Measurements from ENCODE around the gene RHBDL1.

The RHBDL1 gene

DNA sequence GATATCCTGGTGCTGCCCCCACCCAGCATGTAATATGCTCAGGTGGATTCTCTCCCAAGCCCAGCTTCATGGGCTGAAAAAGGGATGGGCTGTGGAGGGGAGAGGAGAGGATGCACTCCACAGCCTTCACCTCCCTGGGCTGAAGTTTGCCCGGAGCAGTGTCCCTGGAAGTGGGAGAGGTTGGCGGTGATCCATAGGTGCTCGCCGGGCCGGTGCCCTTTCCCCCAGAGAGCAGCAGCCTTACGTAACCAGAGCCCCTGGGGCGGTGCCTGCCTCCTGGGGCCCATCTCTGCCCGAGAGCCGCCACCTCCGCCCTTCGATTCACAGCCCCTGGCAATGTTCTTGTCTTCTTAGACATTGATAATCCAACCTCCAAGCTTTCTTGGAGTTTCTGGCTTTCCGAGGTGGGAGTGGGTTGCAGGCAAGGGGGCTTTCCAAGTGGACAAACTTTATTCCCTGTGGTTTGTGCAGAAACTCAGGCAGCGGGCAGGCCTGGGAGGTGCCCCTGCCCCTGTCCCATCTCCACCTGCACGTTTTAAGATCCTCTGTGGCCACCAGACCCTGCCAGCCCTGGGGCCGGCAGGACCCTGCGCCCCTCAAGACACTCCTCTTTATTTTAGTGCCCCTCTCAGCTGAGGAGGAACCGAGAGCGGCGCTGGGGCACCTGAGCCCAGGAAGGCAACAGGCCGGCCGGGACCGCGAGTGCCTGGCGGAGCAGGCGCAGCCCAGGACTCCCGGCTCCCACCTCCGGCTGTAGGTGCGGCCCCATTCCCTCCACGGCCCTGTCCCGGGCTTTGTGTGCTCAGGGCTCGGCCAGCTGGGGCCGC, 29.4 kb upstream of the RHBDL1 start:
- no peaks in the 10 kb centered on the region for H3K36me3 ChIP-seq (ENCODE audit: control insufficient read depth in 2 of 2, insufficient read depth in 2 of 2, low read length in 2 of 2)
- H3K4me3 ChIP-seq (ENCODE audit: low read length in 2 of 2), result peak overlapping the region; percentile 33 to 45
- H3K27me3 ChIP-seq (ENCODE audit: control insufficient read depth in 2 of 2, insufficient read depth in 2 of 2, low read length in 2 of 2), result no peaks in the 10 kb centered on the region
- peak overlapping the region; percentile 60 to 72 for H3K9ac ChIP-seq (ENCODE audit: low read depth in 1 of 2, low read length in 2 of 2)
- peak overlapping the region; percentile 94 to 95 for H3K27ac ChIP-seq (ENCODE audit: low read depth in 2 of 2, low read length in 2 of 2)
- H3K9me3 ChIP-seq (ENCODE audit: control insufficient read depth in 2 of 2, low read length in 2 of 2), result no peaks in the 10 kb centered on the region
- peaks cover 61 to 70% of the 10 kb centered on the region in 2 donors for H3K4me1 ChIP-seq (ENCODE audit: control insufficient read depth in 2 of 2, insufficient read depth in 2 of 2, low read length in 2 of 2)

DNA sequence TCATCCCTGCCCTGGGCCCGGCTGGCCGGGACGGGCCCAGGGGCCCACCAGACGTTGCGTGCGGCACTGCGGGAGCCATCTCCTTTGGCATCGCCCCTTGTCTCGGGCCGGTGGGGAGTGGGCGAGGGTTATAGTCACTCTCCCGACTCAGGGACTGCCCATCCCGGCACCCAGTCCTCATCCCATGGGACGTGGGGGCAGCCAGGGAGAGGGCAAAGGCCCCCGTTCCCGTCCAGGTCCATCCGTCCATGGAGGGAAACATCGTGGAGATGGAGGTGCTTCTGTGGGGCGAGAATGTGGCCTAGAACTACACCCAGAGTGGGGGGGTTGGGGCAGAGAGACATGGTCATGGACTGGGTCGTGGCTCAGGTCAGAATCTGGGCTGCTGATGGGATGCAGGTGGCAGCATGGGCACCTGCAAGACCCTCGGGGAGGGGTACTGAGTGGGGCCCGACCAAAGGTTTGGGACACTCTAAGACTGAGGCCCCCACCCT, 28.7 kb upstream of the RHBDL1 start:
- Histone ChIP-seq H3K36me3 (ENCODE audit: control insufficient read depth in 2 of 2, insufficient read depth in 2 of 2, low read length in 2 of 2) (no peaks in the 10 kb centered on the region), H3K4me3 (ENCODE audit: low read length in 2 of 2) (peak overlapping the region; percentile 3 to 45), H3K27me3 (ENCODE audit: control insufficient read depth in 2 of 2, insufficient read depth in 2 of 2, low read length in 2 of 2) (no peaks in the 10 kb centered on the region), H3K27ac (ENCODE audit: low read depth in 2 of 2, low read length in 2 of 2) (peak overlapping the region; percentile 94 to 95), H3K4me1 (ENCODE audit: control insufficient read depth in 2 of 2, insufficient read depth in 2 of 2, low read length in 2 of 2) (peaks cover 58 to 70% of the 10 kb centered on the region in 2 donors), H3K9me3 (ENCODE audit: control insufficient read depth in 2 of 2, low read length in 2 of 2) (no peaks in the 10 kb centered on the region), H3K9ac (ENCODE audit: low read depth in 1 of 2, low read length in 2 of 2) (peak overlapping the region; percentile 60 to 72)

DNA sequence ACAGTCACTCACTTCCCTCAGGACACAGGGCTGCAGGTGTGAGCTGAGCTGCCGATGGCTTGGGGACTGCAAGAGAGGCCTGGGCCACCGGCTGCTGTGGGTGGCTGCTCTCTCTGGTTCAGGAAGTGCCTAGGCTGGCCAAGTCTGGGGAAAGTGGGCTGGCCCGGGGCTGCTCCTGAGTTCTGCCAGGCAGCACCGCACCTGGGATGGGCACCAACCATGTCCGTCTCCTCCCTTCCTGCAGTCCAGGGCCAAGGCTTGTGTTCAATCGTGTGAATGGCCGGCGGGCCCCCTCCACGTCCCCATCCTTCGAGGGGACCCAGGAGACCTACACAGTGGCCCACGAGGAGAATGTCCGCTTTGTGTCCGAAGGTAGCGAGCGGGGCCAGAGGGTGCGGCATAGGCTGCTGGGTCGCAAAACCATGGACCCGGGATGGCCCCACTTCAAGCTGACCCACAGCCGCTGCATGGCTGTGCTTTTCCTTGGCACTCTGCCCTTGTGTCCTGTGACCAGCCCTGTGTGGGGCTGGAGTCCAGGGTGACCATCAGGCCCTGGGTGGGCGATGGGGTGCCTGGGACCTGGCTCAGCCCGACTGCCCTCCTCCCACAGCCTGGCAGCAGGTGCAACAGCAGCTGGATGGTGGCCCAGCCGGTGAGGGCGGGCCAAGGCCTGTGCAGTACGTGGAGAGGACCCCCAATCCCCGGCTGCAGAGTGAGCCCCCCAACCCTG, 28.1 kb upstream of the RHBDL1 start:
- Histone ChIP-seq H3K27ac (ENCODE audit: low read depth in 2 of 2, low read length in 2 of 2) (peak overlapping the region; percentile 94 to 95), H3K4me3 (ENCODE audit: low read length in 2 of 2) (peak overlapping the region; percentile 20 to 45), H3K4me1 (ENCODE audit: control insufficient read depth in 2 of 2, insufficient read depth in 2 of 2, low read length in 2 of 2) (peaks cover 58 to 70% of the 10 kb centered on the region in 2 donors), H3K9me3 (ENCODE audit: control insufficient read depth in 2 of 2, low read length in 2 of 2) (no peaks in the 10 kb centered on the region), H3K27me3 (ENCODE audit: control insufficient read depth in 2 of 2, insufficient read depth in 2 of 2, low read length in 2 of 2) (no peaks in the 10 kb centered on the region), H3K36me3 (ENCODE audit: control insufficient read depth in 2 of 2, insufficient read depth in 2 of 2, low read length in 2 of 2) (no peaks in the 10 kb centered on the region), H3K9ac (ENCODE audit: low read depth in 1 of 2, low read length in 2 of 2) (peak overlapping the region; percentile 60 to 72)

DNA sequence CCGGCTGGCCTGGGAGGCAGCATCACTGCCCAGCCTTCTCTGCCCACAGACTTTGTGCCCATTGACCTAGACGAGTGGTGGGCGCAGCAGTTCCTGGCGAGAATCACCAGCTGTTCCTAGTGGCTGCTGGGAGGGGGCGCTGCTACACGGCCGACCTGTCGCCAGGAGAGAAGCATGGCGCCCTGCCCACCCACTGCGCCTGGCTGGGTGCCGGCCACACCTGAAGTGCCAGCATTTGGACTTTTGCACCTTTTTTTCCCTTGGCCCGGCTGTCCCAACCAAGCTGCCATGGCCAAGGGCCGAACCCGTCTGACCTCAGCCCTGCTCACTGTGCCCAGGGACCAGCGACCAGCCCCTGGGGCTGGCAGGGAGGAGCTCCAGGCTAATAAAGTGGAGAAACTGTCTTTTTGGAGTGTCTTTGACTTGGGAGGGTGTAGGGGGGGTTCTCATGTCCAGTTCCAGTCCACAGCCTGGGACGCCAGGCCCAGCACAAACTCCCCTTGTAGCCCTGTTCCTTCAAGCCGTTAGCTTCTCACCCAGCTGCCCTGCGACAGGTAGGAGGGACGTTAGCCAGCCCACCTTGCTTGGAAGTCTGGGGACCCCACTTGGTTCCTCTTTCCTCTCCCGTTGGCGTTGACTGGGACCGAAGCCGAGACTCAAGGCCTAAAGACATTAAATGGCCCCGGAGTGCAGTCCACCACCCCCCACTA, 27.2 kb upstream of the RHBDL1 start:
- peak overlapping the region; percentile 94 to 95 for H3K27ac ChIP-seq (ENCODE audit: low read depth in 2 of 2, low read length in 2 of 2)
- no peaks in the 10 kb centered on the region for H3K9me3 ChIP-seq (ENCODE audit: control insufficient read depth in 2 of 2, low read length in 2 of 2)
- H3K36me3 ChIP-seq (ENCODE audit: control insufficient read depth in 2 of 2, insufficient read depth in 2 of 2, low read length in 2 of 2), result no peaks in the 10 kb centered on the region
- peak overlapping the region; percentile 72 to 73 for H3K9ac ChIP-seq (ENCODE audit: low read depth in 1 of 2, low read length in 2 of 2)
- peak overlapping the region; percentile 64 to 72 for H3K4me3 ChIP-seq (ENCODE audit: low read length in 2 of 2)
- H3K4me1 ChIP-seq (ENCODE audit: control insufficient read depth in 2 of 2, insufficient read depth in 2 of 2, low read length in 2 of 2), result peaks cover 50 to 61% of the 10 kb centered on the region in 2 donors
- no peaks in the 10 kb centered on the region for H3K27me3 ChIP-seq (ENCODE audit: control insufficient read depth in 2 of 2, insufficient read depth in 2 of 2, low read length in 2 of 2)

DNA sequence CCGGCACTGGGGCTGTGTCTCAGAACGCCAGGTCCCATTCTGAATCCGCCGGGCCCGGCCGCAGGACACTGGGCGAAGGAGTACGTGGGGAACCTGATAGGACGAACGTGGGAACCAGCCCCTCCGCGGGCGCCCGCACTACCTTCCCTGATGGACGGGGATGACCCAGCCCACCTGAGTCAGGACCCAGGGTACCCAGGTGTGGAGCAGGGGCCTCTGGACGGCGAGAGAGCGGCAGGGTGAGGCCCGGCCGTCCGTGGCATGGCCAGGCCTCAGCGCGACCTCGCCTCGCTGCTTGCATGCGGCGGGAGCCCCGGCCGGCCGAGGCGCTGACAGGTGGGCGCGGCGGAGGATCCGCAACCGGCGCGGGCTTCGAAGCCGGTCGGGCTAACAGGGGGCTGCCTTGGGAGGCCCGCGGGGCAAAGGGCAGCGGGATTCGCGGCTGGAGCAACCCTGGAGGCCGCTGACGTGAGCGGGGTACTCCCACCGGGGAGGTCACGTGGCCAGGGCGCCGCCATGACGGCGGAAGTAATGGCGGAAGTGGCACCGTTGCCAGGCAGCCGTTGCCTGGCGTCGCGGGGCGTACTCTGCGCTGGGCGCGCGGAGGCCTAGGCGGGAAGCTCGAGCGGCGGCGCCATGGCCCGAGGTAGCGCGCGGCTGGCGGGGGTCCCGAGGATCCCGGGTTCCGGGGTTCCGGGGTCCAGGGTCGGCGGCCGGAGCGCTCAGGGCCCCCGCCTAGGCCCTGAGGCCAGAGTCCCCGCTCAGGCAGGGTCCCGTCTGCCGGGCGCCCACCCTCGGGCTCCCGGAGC, 26.5 kb upstream of the RHBDL1 start, which contains the start of gene WDR90:
WDR90 (plus strand) TSS at position 585 of the 809 bp plus-strand sequence; CDS start at position 637, 52 bp downstream.
- Histone ChIP-seq H3K4me1 (ENCODE audit: control insufficient read depth in 2 of 2, insufficient read depth in 2 of 2, low read length in 2 of 2) (peaks cover 45 to 55% of the 10 kb centered on the region in 2 donors), H3K9ac (ENCODE audit: low read depth in 1 of 2, low read length in 2 of 2) (peak within 1 kb of the TSS; percentile 72 to 73)

DNA sequence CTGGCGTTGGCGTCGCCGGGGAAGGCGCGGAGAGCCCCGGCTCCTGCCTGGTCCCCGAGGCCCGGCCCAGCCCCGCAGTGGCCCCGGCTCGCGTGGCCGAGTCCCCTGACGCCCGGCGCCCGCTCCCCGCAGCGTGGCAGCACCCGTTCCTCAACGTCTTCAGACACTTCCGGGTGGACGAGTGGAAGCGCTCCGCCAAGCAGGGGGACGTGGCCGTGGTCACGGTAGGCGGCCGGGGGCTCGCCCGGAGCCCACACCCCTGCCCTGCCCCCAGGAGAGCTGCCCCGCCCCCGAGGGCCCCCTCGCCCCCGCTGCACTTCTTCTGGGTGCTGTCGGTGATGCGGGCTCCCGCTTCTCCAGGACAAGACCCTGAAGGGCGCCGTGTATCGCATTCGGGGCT, 25.8 kb upstream of the RHBDL1 start:
- Histone ChIP-seq H3K27ac (ENCODE audit: low read depth in 2 of 2, low read length in 2 of 2) (peak overlapping the region in 1 of 2 donors; percentile 94), H3K27me3 (ENCODE audit: control insufficient read depth in 2 of 2, insufficient read depth in 2 of 2, low read length in 2 of 2) (no peaks in the 10 kb centered on the region), H3K9me3 (ENCODE audit: control insufficient read depth in 2 of 2, low read length in 2 of 2) (no peaks in the 10 kb centered on the region), H3K4me1 (ENCODE audit: control insufficient read depth in 2 of 2, insufficient read depth in 2 of 2, low read length in 2 of 2) (peaks cover 41 to 48% of the 10 kb centered on the region in 2 donors), H3K36me3 (ENCODE audit: control insufficient read depth in 2 of 2, insufficient read depth in 2 of 2, low read length in 2 of 2) (no peaks in the 10 kb centered on the region), H3K4me3 (ENCODE audit: low read length in 2 of 2) (peak overlapping the region; percentile 64 to 72), H3K9ac (ENCODE audit: low read depth in 1 of 2, low read length in 2 of 2) (peak overlapping the region in 1 of 2 donors; percentile 72)

More for the DNA sequence above, 26.5 kb upstream of the RHBDL1 start, which contains the start of gene WDR90:
- H3K36me3 ChIP-seq (ENCODE audit: control insufficient read depth in 2 of 2, insufficient read depth in 2 of 2, low read length in 2 of 2), result no peaks in the 10 kb centered on the region
- peak within 1 kb of the TSS; percentile 94 to 95 for H3K27ac ChIP-seq (ENCODE audit: low read depth in 2 of 2, low read length in 2 of 2)
- no peaks in the 10 kb centered on the region for H3K9me3 ChIP-seq (ENCODE audit: control insufficient read depth in 2 of 2, low read length in 2 of 2)
- peak within 1 kb of the TSS; percentile 64 to 72 for H3K4me3 ChIP-seq (ENCODE audit: low read length in 2 of 2)
- H3K27me3 ChIP-seq (ENCODE audit: control insufficient read depth in 2 of 2, insufficient read depth in 2 of 2, low read length in 2 of 2), result no peaks in the 10 kb centered on the region

DNA sequence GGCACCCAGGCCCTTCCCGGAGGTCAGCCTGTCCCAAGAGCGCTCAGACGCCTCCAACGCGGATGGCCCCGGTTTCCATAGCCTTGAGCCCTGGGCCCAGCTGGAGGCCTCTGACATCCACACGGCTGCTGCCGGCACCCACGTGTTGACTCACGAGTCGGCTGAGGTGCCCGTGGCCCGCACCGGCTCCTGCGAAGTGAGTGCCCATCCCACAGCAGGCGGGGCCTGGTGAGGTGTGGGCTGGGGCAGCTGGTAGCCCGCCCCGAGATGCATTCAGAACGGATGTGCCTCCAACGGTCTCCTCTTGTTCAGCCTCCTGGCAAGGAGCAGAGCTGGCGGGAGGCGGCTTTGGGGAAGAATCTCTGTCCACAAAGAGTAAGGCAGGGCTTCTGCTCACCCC, 23.6 kb upstream of the RHBDL1 start:
- Histone ChIP-seq H3K4me3 (ENCODE audit: low read length in 2 of 2) (no peak overlapping the region), H3K27ac (ENCODE audit: low read depth in 2 of 2, low read length in 2 of 2) (no peak overlapping the region), H3K9me3 (ENCODE audit: control insufficient read depth in 2 of 2, low read length in 2 of 2) (no peaks in the 10 kb centered on the region), H3K36me3 (ENCODE audit: control insufficient read depth in 2 of 2, insufficient read depth in 2 of 2, low read length in 2 of 2) (no peaks in the 10 kb centered on the region), H3K4me1 (ENCODE audit: control insufficient read depth in 2 of 2, insufficient read depth in 2 of 2, low read length in 2 of 2) (peaks cover 24 to 30% of the 10 kb centered on the region in 2 donors), H3K27me3 (ENCODE audit: control insufficient read depth in 2 of 2, insufficient read depth in 2 of 2, low read length in 2 of 2) (no peaks in the 10 kb centered on the region), H3K9ac (ENCODE audit: low read depth in 1 of 2, low read length in 2 of 2) (no peak overlapping the region)

DNA sequence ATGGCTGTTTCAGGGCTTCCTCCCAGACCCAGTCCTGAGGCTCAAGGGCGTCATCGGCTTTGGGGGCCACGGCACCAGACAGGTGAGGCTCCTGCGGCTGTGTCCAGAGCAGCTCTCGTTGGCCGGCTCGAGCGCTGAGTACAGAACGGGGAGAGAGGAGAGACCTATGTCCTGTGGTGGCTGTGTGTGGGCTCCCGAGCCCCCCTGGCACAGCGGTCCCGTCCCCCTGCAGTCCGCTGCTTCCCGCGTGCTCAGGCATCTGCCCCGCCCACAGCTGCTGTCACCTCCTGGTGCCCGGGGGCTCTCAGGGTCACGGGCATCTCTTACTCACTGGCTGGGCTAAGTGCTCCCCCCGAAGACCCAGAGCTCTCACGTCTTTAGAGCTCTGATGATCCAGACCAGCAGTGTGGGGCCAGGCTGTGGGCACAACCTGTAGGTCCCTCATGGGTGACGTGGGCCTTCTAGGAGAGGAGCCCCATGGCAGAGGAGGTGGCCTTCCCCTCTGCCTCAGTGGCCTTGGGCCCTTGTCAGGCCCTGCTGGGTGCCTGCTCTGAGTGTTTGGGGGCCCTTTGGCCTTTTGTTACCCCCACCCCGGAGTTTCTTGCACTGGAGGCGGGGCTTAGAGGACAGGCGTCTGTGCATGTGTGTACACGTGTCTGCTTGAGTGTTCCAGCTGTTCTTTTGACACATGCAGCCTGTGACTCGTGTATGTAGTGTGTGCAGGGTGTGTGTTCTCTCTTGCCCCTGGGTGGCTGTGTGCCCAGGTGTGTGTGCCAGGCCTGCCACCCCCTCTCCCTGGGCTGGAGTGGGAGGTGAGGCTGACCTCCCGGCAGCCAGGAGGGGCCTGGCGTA, 22.8 kb upstream of the RHBDL1 start:
- Histone ChIP-seq H3K27ac (ENCODE audit: low read depth in 2 of 2, low read length in 2 of 2) (no peak overlapping the region), H3K4me3 (ENCODE audit: low read length in 2 of 2) (no peak overlapping the region), H3K9me3 (ENCODE audit: control insufficient read depth in 2 of 2, low read length in 2 of 2) (no peaks in the 10 kb centered on the region), H3K4me1 (ENCODE audit: control insufficient read depth in 2 of 2, insufficient read depth in 2 of 2, low read length in 2 of 2) (peaks cover 16 to 22% of the 10 kb centered on the region in 2 donors), H3K27me3 (ENCODE audit: control insufficient read depth in 2 of 2, insufficient read depth in 2 of 2, low read length in 2 of 2) (no peaks in the 10 kb centered on the region), H3K36me3 (ENCODE audit: control insufficient read depth in 2 of 2, insufficient read depth in 2 of 2, low read length in 2 of 2) (no peaks in the 10 kb centered on the region), H3K9ac (ENCODE audit: low read depth in 1 of 2, low read length in 2 of 2) (no peak overlapping the region)

Data from mucosa of rectum (tissue), 2 donors.